ENCODE measurements around the gene COMT.

The COMT gene

GRCh38 chr22:20009582-20010306 lies 68.2 kb downstream of the COMT start:
- TF ChIP-seq FOXP2 (optimal IDR thresholded peaks at IDR 0.05; ENCODE audit: control extremely low read depth, extremely low read length, insufficient read depth): no peak
- TF ChIP-seq POLR2AphosphoS5 (IDR thresholded peaks at IDR 0.05; ENCODE audit: borderline replicate concordance, low read depth, low read length): no peak
- TF ChIP-seq EZH2 (IDR thresholded peaks at IDR 0.05): no peak
- Histone ChIP-seq H3K27ac (no peak overlapping the region), H3K9me3 (ENCODE audit: low read depth, low read length) (no peaks in the 10 kb centered on the region), H3K36me3 (ENCODE audit: insufficient read depth, low read length) (no peaks in the 10 kb centered on the region), H3K4me3 (no peak overlapping the region), H3K9ac (ENCODE audit: insufficient read length) (no peak overlapping the region)
- DNase-seq (ENCODE audit: low read depth, low spot score): no peak

DNA sequence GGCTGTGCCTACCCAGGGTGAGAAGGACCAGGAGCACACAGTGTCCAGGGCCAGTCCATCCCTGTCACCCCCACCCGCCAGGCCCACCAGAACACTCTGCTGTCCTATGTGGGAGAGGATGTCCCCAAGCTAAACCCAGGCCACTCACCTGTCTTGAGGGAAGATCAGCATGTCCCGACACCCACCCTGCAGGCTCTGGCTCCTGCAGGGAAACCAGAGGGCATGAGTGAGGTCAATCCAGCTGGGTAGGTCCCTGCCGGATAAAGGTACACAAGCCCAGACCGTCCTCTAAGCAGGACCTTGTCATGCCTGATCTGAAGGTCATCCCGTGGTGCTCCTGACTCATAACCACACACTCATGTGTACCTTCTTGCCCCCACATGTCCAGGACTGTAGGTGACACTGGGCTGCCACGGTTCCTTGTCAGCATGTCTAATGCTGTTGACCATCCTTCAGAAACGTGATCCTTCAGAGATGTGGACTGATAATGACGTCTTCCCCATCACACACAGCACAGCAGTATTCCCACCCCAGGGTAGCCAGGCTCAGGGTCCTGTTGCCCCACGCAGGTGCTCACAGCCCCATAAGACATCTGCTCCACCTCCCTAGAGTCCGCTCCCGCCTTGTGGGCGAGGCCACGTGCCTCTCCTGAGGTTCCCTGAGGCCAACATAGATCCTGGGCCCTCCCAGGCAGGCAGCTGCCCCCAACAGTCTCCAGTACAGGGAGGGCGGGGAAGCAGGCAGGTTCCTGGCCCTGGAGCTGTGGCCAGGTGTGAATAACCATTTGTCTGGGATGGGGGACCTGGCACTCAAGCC lies 68.9 kb downstream of the COMT start:
- Histone ChIP-seq H3K36me3 (ENCODE audit: insufficient read depth, low read length) (no peaks in the 10 kb centered on the region), H3K4me3 (no peak overlapping the region), H3K9me3 (ENCODE audit: low read depth, low read length) (no peaks in the 10 kb centered on the region), H3K9ac (ENCODE audit: insufficient read length) (no peak overlapping the region), H3K27ac (no peak overlapping the region)
- TF ChIP-seq FOXP2 (optimal IDR thresholded peaks at IDR 0.05; ENCODE audit: control extremely low read depth, extremely low read length, insufficient read depth) (no peak), POLR2AphosphoS5 (IDR thresholded peaks at IDR 0.05; ENCODE audit: borderline replicate concordance, low read depth, low read length) (no peak), EZH2 (IDR thresholded peaks at IDR 0.05) (no peak)
- no peak for DNase-seq (ENCODE audit: low read depth, low spot score)

DNA sequence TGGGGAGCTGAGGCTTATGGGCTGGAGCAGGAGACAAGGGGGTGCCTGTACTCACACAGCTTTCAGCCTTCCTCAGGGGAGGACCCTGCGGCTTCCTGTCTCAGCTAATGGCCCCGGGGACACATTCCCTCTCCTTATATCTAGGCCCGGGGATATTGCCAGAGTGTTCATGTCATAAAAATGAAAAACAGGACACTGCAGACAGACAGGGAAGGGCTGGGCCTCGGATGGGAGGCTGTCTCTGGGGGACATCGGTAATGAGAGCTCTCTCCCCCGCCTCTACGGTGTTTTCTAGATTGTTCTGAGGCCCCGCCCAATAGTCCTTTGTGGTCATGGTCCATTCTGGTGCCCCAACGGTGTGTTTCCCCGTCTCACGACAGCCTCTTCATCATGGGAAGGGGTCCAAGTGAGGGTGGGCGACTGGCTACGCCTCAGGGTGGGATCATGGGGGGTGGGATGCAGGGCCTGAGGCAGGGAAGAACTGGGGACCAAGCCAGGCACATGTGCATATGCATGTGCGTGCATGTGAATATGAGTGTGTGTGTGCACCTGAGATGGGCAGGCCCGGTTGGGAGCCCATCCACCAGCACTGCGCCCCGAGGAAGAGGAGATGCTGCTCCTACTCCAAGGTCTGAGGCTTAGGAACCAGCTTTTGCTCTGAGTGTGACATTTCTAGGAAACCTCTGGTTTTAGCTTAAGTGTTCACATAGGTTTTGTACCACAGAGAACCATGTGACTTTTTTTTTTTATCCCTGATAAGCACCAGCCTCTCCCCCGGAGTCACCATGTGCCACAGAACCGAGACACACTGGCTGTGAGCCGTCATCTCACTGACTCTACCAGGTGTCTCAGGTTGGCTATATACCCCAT lies 69.8 kb downstream of the COMT start:
- H3K9me3 ChIP-seq (ENCODE audit: low read depth, low read length): no peaks in the 10 kb centered on the region
- no peak overlapping the region for H3K27ac ChIP-seq
- H3K4me3 ChIP-seq: no peak overlapping the region
- no peak for DNase-seq (ENCODE audit: low read depth, low spot score)
- no peaks in the 10 kb centered on the region for H3K36me3 ChIP-seq (ENCODE audit: insufficient read depth, low read length)
- TF ChIP-seq FOXP2 (optimal IDR thresholded peaks at IDR 0.05; ENCODE audit: control extremely low read depth, extremely low read length, insufficient read depth) (no peak), POLR2AphosphoS5 (IDR thresholded peaks at IDR 0.05; ENCODE audit: borderline replicate concordance, low read depth, low read length) (no peak), EZH2 (IDR thresholded peaks at IDR 0.05) (no peak)
- H3K9ac ChIP-seq (ENCODE audit: insufficient read length): no peak overlapping the region

DNA sequence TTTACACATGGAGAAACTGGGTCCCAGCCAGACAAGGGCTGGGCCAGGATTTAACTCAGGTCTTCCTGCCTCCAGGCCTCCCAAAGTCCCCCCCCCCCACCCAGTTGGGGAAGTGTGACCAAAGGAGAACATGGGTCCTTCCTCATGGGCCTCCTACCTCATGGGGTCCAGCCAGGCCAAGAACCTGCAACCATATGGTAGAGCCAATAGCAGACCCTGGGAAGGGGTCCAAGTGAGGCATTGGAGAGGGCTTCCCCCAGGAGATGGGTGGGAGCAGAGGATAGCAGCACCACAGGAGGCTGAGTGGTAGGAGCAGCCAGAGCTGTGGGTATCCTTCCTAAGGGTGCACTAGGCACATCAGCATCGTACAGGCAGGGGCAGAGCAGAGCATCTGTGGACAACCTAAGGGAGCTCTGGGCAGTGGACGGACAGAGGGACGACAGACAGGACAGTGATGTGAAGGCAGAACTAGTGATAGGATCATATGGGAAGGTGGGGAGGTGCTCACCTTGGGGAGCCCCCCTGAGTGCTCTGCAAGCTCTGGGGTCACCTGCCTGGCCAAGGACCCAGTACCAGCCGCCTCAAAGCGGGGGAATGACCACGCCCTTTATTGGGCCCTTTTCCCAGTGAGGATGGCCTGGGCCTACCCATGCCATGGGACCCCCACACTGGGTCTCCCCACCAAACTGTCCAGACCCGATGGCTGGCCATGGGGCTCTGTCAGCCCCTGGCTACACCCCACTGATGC lies 70.6 kb downstream of the COMT start:
- no peaks in the 10 kb centered on the region for H3K9me3 ChIP-seq (ENCODE audit: low read depth, low read length)
- TF ChIP-seq POLR2AphosphoS5 (IDR thresholded peaks at IDR 0.05; ENCODE audit: borderline replicate concordance, low read depth, low read length) (no peak), FOXP2 (optimal IDR thresholded peaks at IDR 0.05; ENCODE audit: control extremely low read depth, extremely low read length, insufficient read depth) (no peak), EZH2 (IDR thresholded peaks at IDR 0.05) (no peak)
- H3K36me3 ChIP-seq (ENCODE audit: insufficient read depth, low read length): no peaks in the 10 kb centered on the region
- no peak overlapping the region for H3K4me3 ChIP-seq
- H3K9ac ChIP-seq (ENCODE audit: insufficient read length): no peak overlapping the region
- no peak overlapping the region for H3K27ac ChIP-seq
- no peak for DNase-seq (ENCODE audit: low read depth, low spot score)

DNA sequence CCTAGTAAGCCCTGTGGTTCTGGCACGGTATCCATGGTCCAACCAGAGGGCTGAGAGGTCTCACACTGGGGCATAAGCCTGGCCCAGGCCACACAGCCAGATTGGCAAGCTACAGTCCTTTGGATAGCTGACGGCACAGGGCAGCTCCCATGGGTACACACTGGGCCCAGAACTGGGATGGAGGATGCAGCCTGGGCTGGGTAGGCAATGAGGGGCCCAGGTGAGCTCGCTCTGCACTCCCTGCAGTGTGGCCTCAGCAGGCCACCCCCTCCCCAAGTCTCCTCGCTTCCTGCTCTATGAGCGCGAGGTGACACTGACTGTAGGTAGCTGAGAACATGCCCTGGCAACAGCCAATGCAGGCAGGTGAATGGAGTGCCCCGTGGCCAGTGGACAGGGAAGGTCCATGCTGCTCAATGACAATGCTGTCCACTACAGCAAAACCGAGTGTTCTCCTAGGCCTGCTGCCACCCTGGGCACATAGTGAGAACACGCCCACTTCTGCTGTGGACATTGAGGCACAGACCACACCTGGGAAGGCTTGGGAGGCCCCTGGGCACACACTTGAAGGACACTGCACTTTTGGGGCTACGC lies 71.3 kb downstream of the COMT start:
- no peak overlapping the region for H3K9ac ChIP-seq (ENCODE audit: insufficient read length)
- H3K4me3 ChIP-seq: no peak overlapping the region
- H3K27ac ChIP-seq: no peak overlapping the region
- DNase-seq (ENCODE audit: low read depth, low spot score): no peak
- TF ChIP-seq POLR2AphosphoS5 (IDR thresholded peaks at IDR 0.05; ENCODE audit: borderline replicate concordance, low read depth, low read length) (no peak), EZH2 (IDR thresholded peaks at IDR 0.05) (no peak), FOXP2 (optimal IDR thresholded peaks at IDR 0.05; ENCODE audit: control extremely low read depth, extremely low read length, insufficient read depth) (no peak)
- H3K9me3 ChIP-seq (ENCODE audit: low read depth, low read length): no peaks in the 10 kb centered on the region
- no peaks in the 10 kb centered on the region for H3K36me3 ChIP-seq (ENCODE audit: insufficient read depth, low read length)

DNA sequence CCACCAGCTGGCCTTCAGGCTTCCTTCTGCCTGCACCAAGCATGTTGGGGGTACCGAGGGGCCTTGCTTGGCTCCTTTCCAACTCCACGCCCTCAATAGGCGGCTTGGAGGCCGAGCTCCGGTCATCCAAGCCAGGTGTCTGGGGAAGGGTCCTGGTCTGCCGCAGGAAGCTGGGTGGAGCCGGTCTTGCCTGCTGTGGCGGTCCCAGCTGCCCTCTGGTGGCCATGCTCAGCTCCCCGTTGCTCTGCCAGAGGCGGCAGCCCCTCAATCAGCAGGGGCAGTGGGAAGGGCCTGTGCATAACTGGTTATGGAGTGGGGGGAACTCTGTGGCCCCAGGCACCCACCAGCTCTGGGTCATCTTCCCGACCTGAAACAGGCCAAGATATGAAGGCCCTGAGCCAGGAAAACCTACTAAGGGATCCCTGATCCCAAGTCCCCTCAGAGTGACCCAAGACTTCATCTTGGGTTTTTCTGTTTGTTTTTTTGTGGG lies 71.9 kb downstream of the COMT start:
- H3K9me3 ChIP-seq (ENCODE audit: low read depth, low read length): no peaks in the 10 kb centered on the region
- no peak overlapping the region for H3K9ac ChIP-seq (ENCODE audit: insufficient read length)
- H3K36me3 ChIP-seq (ENCODE audit: insufficient read depth, low read length): no peaks in the 10 kb centered on the region
- no peak overlapping the region for H3K27ac ChIP-seq
- no peak for TF ChIP-seq FOXP2 (optimal IDR thresholded peaks at IDR 0.05; ENCODE audit: control extremely low read depth, extremely low read length, insufficient read depth)
- TF ChIP-seq POLR2AphosphoS5 (IDR thresholded peaks at IDR 0.05; ENCODE audit: borderline replicate concordance, low read depth, low read length): no peak
- no peak for TF ChIP-seq EZH2 (IDR thresholded peaks at IDR 0.05)
- no peak overlapping the region for H3K4me3 ChIP-seq
- DNase-seq (ENCODE audit: low read depth, low spot score): no peak

- no peak overlapping the region for H3K9ac ChIP-seq (ENCODE audit: insufficient read length)
- DNase-seq (ENCODE audit: low read depth, low spot score): no peak
Measured at GRCh38 chr22:20014526-20015186, 73.1 kb downstream of the COMT start.

More at GRCh38 chr22:20014526-20015186, 73.1 kb downstream of the COMT start:
- TF ChIP-seq POLR2AphosphoS5 (IDR thresholded peaks at IDR 0.05; ENCODE audit: borderline replicate concordance, low read depth, low read length) (no peak), EZH2 (IDR thresholded peaks at IDR 0.05) (no peak), FOXP2 (optimal IDR thresholded peaks at IDR 0.05; ENCODE audit: control extremely low read depth, extremely low read length, insufficient read depth) (no peak)
- Histone ChIP-seq H3K27ac (no peak overlapping the region), H3K36me3 (ENCODE audit: insufficient read depth, low read length) (no peaks in the 10 kb centered on the region), H3K9me3 (ENCODE audit: low read depth, low read length) (no peaks in the 10 kb centered on the region), H3K4me3 (no peak overlapping the region)
